ENCODE results near the gene RECK.

Gene RECK

GRCh38 chr9:36151316-36152210 lies 114.8 kb downstream of the RECK start:
- DNase-seq (ENCODE audit: extremely low spot score), result no peak
- CTCF ChIA-PET, result interaction anchor here (0.8 kb wide), 1 partner anchor 15 kb away, joined by 3 read pairs; the partner anchor contains the start of gene GLIPR2
- POLR2A ChIA-PET, result no interaction called here
- TF ChIP-seq TARDBP (IDR thresholded peaks at IDR 0.05), result no peak
- TF ChIP-seq HDGF (IDR thresholded peaks at IDR 0.05; ENCODE audit: borderline replicate concordance), result no peak
- TF ChIP-seq ARNT (IDR thresholded peaks at IDR 0.05), result no peak
- no peak for TF ChIP-seq ELF4 (IDR thresholded peaks at IDR 0.05)
- TF ChIP-seq FOXK2 (IDR thresholded peaks at IDR 0.05), result no peak
- no peak for TF ChIP-seq L3MBTL2 (conservative IDR thresholded peaks at IDR 0.05)
- TF ChIP-seq FOXA1 (IDR thresholded peaks at IDR 0.05), result no peak
- TF ChIP-seq FOXM1 (IDR thresholded peaks at IDR 0.05; ENCODE audit: borderline replicate concordance), result no peak
- no peak for TF ChIP-seq SP1 (IDR thresholded peaks at IDR 0.05)
- no peak for TF ChIP-seq BHLHE40 (IDR thresholded peaks at IDR 0.05; ENCODE audit: borderline replicate concordance)
- no peak for TF ChIP-seq LEF1 (IDR thresholded peaks at IDR 0.05; ENCODE audit: borderline replicate concordance)
- TF ChIP-seq SUZ12 (IDR thresholded peaks at IDR 0.05), result no peak
- TF ChIP-seq CTBP1 (IDR thresholded peaks at IDR 0.05; ENCODE audit: borderline replicate concordance), result no peak
- TF ChIP-seq, protein P1, sequence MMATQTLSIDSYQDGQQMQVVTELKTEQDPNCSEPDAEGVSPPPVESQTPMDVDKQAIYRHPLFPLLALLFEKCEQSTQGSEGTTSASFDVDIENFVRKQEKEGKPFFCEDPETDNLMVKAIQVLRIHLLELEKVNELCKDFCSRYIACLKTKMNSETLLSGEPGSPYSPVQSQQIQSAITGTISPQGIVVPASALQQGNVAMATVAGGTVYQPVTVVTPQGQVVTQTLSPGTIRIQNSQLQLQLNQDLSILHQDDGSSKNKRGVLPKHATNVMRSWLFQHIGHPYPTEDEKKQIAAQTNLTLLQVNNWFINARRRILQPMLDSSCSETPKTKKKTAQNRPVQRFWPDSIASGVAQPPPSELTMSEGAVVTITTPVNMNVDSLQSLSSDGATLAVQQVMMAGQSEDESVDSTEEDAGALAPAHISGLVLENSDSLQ (IDR thresholded peaks at IDR 0.05), result no peak

DNA sequence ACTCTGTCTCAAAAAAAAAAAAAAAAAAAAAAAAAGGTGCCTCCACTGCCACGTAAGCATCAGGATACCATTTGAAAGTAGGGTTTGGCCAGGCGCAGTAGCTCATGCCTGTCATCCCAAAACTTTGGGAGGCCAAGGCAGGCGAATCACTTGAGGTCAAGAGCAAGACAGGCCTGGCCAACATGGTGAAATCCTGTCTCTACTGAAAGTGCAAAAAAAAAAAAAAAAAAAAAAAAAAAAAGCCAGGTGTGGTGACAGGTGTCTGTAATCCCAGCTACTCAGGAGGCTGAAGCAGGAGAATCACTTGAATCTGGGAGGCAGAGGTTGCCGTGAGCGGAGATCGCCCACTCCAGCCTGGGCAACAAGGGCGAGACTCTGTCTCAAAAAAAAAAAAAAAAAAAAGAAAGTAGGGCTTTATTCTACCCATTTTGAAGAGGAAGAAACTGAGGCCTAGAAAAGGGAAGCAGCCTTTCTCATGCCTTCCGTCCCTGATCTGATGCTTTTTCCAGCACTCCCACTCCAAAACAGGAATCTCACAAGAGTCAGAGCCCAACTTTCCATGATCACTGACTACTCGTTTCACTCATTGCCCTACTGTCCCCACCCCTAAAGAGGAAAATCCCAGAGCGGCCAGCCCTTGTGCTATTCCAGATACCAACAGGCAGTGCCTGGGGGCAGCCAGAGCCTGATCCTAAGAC lies 116.2 kb downstream of the RECK start:
- CTCF ChIA-PET, result no interaction called here
- POLR2A ChIA-PET, result no interaction called here
- TF ChIP-seq SP1 (IDR thresholded peaks at IDR 0.05), result no peak
- no peak for TF ChIP-seq LEF1 (IDR thresholded peaks at IDR 0.05; ENCODE audit: borderline replicate concordance)
- TF ChIP-seq FOXM1 (IDR thresholded peaks at IDR 0.05; ENCODE audit: borderline replicate concordance), result no peak
- TF ChIP-seq FOXA1 (IDR thresholded peaks at IDR 0.05), result no peak
- TF ChIP-seq FOXK2 (IDR thresholded peaks at IDR 0.05), result no peak
- no peak for TF ChIP-seq ZNF384 (IDR thresholded peaks at IDR 0.05)
- TF ChIP-seq CTBP1 (IDR thresholded peaks at IDR 0.05; ENCODE audit: borderline replicate concordance), result no peak
- no peak for TF ChIP-seq TARDBP (IDR thresholded peaks at IDR 0.05)
- no peak for TF ChIP-seq L3MBTL2 (conservative IDR thresholded peaks at IDR 0.05)
- DNase-seq (ENCODE audit: extremely low spot score), result no peak

GRCh38 chr9:36153746-36154145 lies 117.0 kb downstream of the RECK start:
- TF ChIP-seq LEF1 (IDR thresholded peaks at IDR 0.05; ENCODE audit: borderline replicate concordance) (no peak), ELF4 (IDR thresholded peaks at IDR 0.05) (no peak), BHLHE40 (IDR thresholded peaks at IDR 0.05; ENCODE audit: borderline replicate concordance) (no peak), SP1 (IDR thresholded peaks at IDR 0.05) (no peak)
- TF ChIP-seq, protein P1 (IDR thresholded peaks at IDR 0.05), result no peak
- ChIA-PET CTCF (no interaction called here), POLR2A (no interaction called here)

DNA sequence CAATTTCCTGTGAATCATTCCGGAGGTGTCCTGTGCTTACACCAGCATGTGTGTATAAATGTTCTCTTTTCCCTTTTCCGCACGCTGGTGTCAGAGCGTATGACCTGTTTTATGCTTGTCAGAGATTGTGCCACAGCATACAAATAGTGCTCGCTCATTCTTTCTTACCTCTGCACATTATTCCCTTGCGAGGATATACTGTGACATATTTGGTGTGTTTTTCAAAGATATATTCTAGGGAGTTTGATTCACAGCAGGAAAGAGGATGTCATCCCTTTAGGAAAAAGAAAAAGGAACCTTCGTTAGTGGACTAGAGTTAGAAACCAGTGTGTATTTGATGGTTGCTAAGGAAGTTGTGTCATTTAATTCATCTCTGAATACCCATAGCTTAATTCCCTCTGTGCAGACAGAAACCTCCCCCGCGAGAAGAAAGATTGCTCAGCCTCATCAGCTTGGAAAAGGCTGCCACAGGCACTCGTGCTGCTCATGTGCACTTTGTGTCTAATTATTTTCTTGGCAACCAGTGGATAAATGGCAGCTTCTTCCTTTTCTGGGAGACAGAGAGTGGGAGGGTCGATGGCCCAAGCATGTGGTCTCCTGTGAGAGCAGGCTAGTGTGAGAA lies 117.7 kb downstream of the RECK start:
- ChIA-PET POLR2A (no interaction called here), CTCF (no interaction called here)
- DNase-seq (ENCODE audit: extremely low spot score), result no peak
- TF ChIP-seq FOXA1 (IDR thresholded peaks at IDR 0.05) (no peak), BHLHE40 (IDR thresholded peaks at IDR 0.05; ENCODE audit: borderline replicate concordance) (no peak), CTBP1 (IDR thresholded peaks at IDR 0.05; ENCODE audit: borderline replicate concordance) (no peak), ZNF384 (IDR thresholded peaks at IDR 0.05) (no peak), FOXM1 (IDR thresholded peaks at IDR 0.05; ENCODE audit: borderline replicate concordance) (no peak), NFRKB (IDR thresholded peaks at IDR 0.05) (no peak), TARDBP (IDR thresholded peaks at IDR 0.05) (no peak), ELF4 (IDR thresholded peaks at IDR 0.05) (no peak), FOXK2 (IDR thresholded peaks at IDR 0.05) (no peak), L3MBTL2 (conservative IDR thresholded peaks at IDR 0.05) (no peak), HDGF (IDR thresholded peaks at IDR 0.05; ENCODE audit: borderline replicate concordance) (no peak), SP1 (IDR thresholded peaks at IDR 0.05) (no peak), ARNT (IDR thresholded peaks at IDR 0.05) (no peak)
- TF ChIP-seq, protein P1 (IDR thresholded peaks at IDR 0.05), result no peak

More at GRCh38 chr9:36153746-36154145, 117.0 kb downstream of the RECK start:
- no peak for DNase-seq (ENCODE audit: extremely low spot score)

DNA sequence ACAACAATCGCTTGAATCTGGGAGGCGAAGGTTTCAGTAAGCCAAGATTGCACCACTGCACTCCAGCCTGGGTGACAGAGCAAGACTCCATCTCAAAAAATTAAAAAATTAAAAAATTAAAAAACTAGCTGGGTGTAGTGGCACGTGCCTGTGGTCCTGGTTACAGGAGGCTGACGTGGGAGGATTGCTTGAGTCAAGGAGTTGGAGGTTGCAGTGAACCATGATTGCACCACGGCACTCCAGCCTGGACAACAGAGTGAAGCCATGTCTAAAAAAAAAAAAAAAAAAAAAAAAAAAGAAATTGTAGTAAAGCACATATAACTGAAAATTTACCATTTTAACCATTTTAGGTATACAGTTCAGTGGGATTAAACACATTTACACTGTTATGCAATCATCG lies 119.4 kb downstream of the RECK start:
- DNase-seq (ENCODE audit: extremely low spot score), result no peak
- CTCF ChIA-PET, result no interaction called here
- POLR2A ChIA-PET, result no interaction called here
- TF ChIP-seq BHLHE40 (IDR thresholded peaks at IDR 0.05; ENCODE audit: borderline replicate concordance), result no peak
- TF ChIP-seq L3MBTL2 (conservative IDR thresholded peaks at IDR 0.05), result no peak
- TF ChIP-seq FOXM1 (IDR thresholded peaks at IDR 0.05; ENCODE audit: borderline replicate concordance), result no peak
- no peak for TF ChIP-seq HDGF (IDR thresholded peaks at IDR 0.05; ENCODE audit: borderline replicate concordance)
- TF ChIP-seq LEF1 (IDR thresholded peaks at IDR 0.05; ENCODE audit: borderline replicate concordance), result no peak
- no peak for TF ChIP-seq CTBP1 (IDR thresholded peaks at IDR 0.05; ENCODE audit: borderline replicate concordance)
- TF ChIP-seq SP1 (IDR thresholded peaks at IDR 0.05), result no peak
- no peak for TF ChIP-seq ZNF384 (IDR thresholded peaks at IDR 0.05)
- TF ChIP-seq, protein P1 (IDR thresholded peaks at IDR 0.05), result no peak
- no peak for TF ChIP-seq ELF4 (IDR thresholded peaks at IDR 0.05)
- TF ChIP-seq FOXA1 (IDR thresholded peaks at IDR 0.05), result no peak
- no peak for TF ChIP-seq ARNT (IDR thresholded peaks at IDR 0.05)
- TF ChIP-seq FOXK2 (IDR thresholded peaks at IDR 0.05), result no peak
- TF ChIP-seq SUZ12 (IDR thresholded peaks at IDR 0.05), result no peak
- TF ChIP-seq NFRKB (IDR thresholded peaks at IDR 0.05), result no peak
- TF ChIP-seq TARDBP (IDR thresholded peaks at IDR 0.05), result no peak

All from HEK293T (cell line).